Measurements from ENCODE around the gene WDR43.

GRCh38 chr2:28927469-28927868, 33.0 kb downstream of the WDR43 start:
- no peak for TF ChIP-seq CTCF (IDR thresholded peaks at IDR 0.05; ENCODE audit: poor library complexity)
- no peak for TF ChIP-seq EZH2phosphoT487 (IDR thresholded peaks at IDR 0.05; ENCODE audit: low read depth, severe bottlenecking, unreplicated experiment)
- TF ChIP-seq EZH2 (IDR thresholded peaks at IDR 0.05; ENCODE audit: borderline replicate concordance) = no peak

All from hepatocyte (in vitro differentiated cells).